Fibroblast of lung (primary cell): ENCODE measurements around the gene DPH2. TPM values are rescaled to one million over a fixed set of nuclear protein-coding genes. Genes with fewer than 3 reads are reported as not detected.

Source experiments
- DNase-seq, 2 donors: peaks; one replicate each; pipeline versions ENCODE4 v3.0.0 to v3.0.0-alpha.2; 2010; ENCODE audit warnings: low read depth in 2 of 2
- H2AFZ ChIP-seq: 2 replicates; pipeline ENCODE4 v1.5.1; 2012; ENCODE audit warnings: low read length, control low read depth, inconsistent platforms
- H3K27ac ChIP-seq: 2 replicates; pipeline ENCODE4 v1.5.1; 2011; ENCODE audit warnings: low read length, control low read depth; ENCODE audit not compliant: insufficient read depth
- H3K27me3 ChIP-seq: 2 replicates; pipeline ENCODE4 v1.5.1; 2011; ENCODE audit warnings: mild to moderate bottlenecking, low read length; ENCODE audit not compliant: control insufficient read depth, insufficient read depth
- H3K36me3 ChIP-seq: 2 replicates; pipeline ENCODE4 v1.5.1; 2011; ENCODE audit warnings: low read length; ENCODE audit not compliant: control insufficient read depth, insufficient read depth
- H3K4me1 ChIP-seq: 2 replicates; pipeline ENCODE4 v1.5.1; 2011; ENCODE audit warnings: low read length; ENCODE audit not compliant: control insufficient read depth, insufficient read depth; ENCODE audit errors: extremely low read depth
- H3K4me2 ChIP-seq: 2 replicates; pipeline ENCODE4 v1.5.1; 2011; ENCODE audit warnings: low read length, control low read depth; ENCODE audit not compliant: insufficient read depth; ENCODE audit errors: extremely low read depth
- H3K4me3 ChIP-seq, 4 experiments: fragments of 200-600 bp in 1 of 4; sonication (generic) in 1 of 4; replicated peaks in 1 of 4; 2 replicates each; pipeline ENCODE4 v1.5.1; 2011 to 2016; ENCODE audit warnings: low read length in 4 of 4, low read depth in 3 of 4, mild to moderate bottlenecking in 3 of 4, control low read depth in 2 of 4, inconsistent platforms in 1 of 4, mixed read lengths in 1 of 4; ENCODE audit not compliant: insufficient read depth in 1 of 4; ENCODE audit errors: control extremely low read depth in 1 of 4
- H3K79me2 ChIP-seq: 2 replicates; pipeline ENCODE4 v1.5.1; 2012; ENCODE audit warnings: mild to moderate bottlenecking, low read length, inconsistent platforms; ENCODE audit not compliant: control insufficient read depth, insufficient read depth
- H3K9ac ChIP-seq: 2 replicates; pipeline ENCODE4 v1.5.1; 2011; ENCODE audit warnings: mild to moderate bottlenecking, low read length, control low read depth; ENCODE audit not compliant: insufficient read depth
- H3K9me3 ChIP-seq: 2 replicates; pipeline ENCODE4 v1.5.1; 2012; ENCODE audit warnings: low read depth, low read length; ENCODE audit not compliant: control insufficient read depth, insufficient read depth
- H4K20me1 ChIP-seq: 2 replicates; pipeline ENCODE4 v1.5.1; 2011; ENCODE audit warnings: low read length; ENCODE audit not compliant: control insufficient read depth, insufficient read depth; ENCODE audit errors: extremely low read depth
- CTCF ChIP-seq, 2 donors: IDR thresholded peaks in 1 of 2; conservative IDR thresholded peaks in 1 of 2; 1 replicate in 1 of 2; 2 replicates in 1 of 2; pipeline ENCODE4 v1.5.1; 2011 to 2012; ENCODE audit warnings: low read length in 2 of 2, control low read depth in 1 of 2, inconsistent platforms in 1 of 2, low read depth in 1 of 2, mild to moderate bottlenecking in 1 of 2
- EZH2 ChIP-seq: IDR thresholded peaks from 2 replicates; pipeline ENCODE4 v1.5.1; 2012; ENCODE audit warnings: low read length, control low read depth, mild to moderate bottlenecking; ENCODE audit errors: missing control alignments
- polyA plus RNA-seq, 2 donors: library from polyadenylated mRNA; depleted of rRNA in 1 of 2; stranded (reverse) in 1 of 2; unstranded in 1 of 2; fragments of >200 nt; gene quantifications; 2 replicates each; pipeline ENCODE4 v1.2.1, GENCODE V29; 2011 to 2012; ENCODE audit warnings: missing spikeins in 1 of 2
- total RNA-seq: library from RNA; depleted of rRNA; stranded (reverse); fragments of >200 nt; gene quantifications from 2 replicates; pipeline ENCODE4 v1.2.1, GENCODE V29; 2014

Gene DPH2
- total and polyA plus RNA-seq, 2 donors (not counting 1 experiment from before 2014, with no cell fraction given) = 9.1 to 11.2 TPM

GRCh38 chr1:44010935-44011471, 41.2 kb downstream of the DPH2 start:
- no peak overlapping the region for H3K4me2 ChIP-seq
- no peak overlapping the region for H3K9ac ChIP-seq
- no peak overlapping the region for H3K27ac ChIP-seq
- TF ChIP-seq EZH2 (no peak), CTCF (conservative IDR thresholded peaks at IDR 0.05 in 1 of 2, IDR thresholded peaks at IDR 0.05 in 1 of 2; ENCODE audit: low read depth in 1 of 2, low read length in 2 of 2) (no peak)
- H4K20me1 ChIP-seq = no peaks in the 10 kb centered on the region
- no peaks in the 10 kb centered on the region for H3K27me3 ChIP-seq
- no peak overlapping the region for H2AFZ ChIP-seq
- H3K4me3 ChIP-seq = no peak overlapping the region
- no peaks in the 10 kb centered on the region for H3K9me3 ChIP-seq
- no peak for DNase-seq
- H3K4me1 ChIP-seq = no peaks in the 10 kb centered on the region
- H3K36me3 ChIP-seq = no peaks in the 10 kb centered on the region
- no peaks in the 10 kb centered on the region for H3K79me2 ChIP-seq

GRCh38 chr1:44012404-44012803, 42.6 kb downstream of the DPH2 start:
- no peaks in the 10 kb centered on the region for H3K79me2 ChIP-seq
- no peak overlapping the region for H3K9ac ChIP-seq
- H3K9me3 ChIP-seq = no peaks in the 10 kb centered on the region
- H3K36me3 ChIP-seq = no peaks in the 10 kb centered on the region
- no peaks in the 10 kb centered on the region for H3K27me3 ChIP-seq
- H3K4me2 ChIP-seq = no peak overlapping the region
- no peak overlapping the region for H3K4me3 ChIP-seq
- H3K27ac ChIP-seq = no peak overlapping the region
- H4K20me1 ChIP-seq = no peaks in the 10 kb centered on the region
- H2AFZ ChIP-seq = no peak overlapping the region
- DNase-seq = no peak
- TF ChIP-seq EZH2 (no peak), CTCF (conservative IDR thresholded peaks at IDR 0.05 in 1 of 2, IDR thresholded peaks at IDR 0.05 in 1 of 2; ENCODE audit: low read depth in 1 of 2, low read length in 2 of 2) (no peak)
- no peaks in the 10 kb centered on the region for H3K4me1 ChIP-seq

GRCh38 chr1:44012941-44013609, 43.3 kb downstream of the DPH2 start:
- no peak for DNase-seq
- H3K79me2 ChIP-seq = no peaks in the 10 kb centered on the region
- no peak for TF ChIP-seq CTCF (conservative IDR thresholded peaks at IDR 0.05 in 1 of 2, IDR thresholded peaks at IDR 0.05 in 1 of 2; ENCODE audit: low read depth in 1 of 2, low read length in 2 of 2)
- TF ChIP-seq EZH2 = no peak
- H3K4me1 ChIP-seq = no peaks in the 10 kb centered on the region
- no peak overlapping the region for H3K4me2 ChIP-seq
- no peak overlapping the region for H3K4me3 ChIP-seq
- H3K9ac ChIP-seq = no peak overlapping the region
- H4K20me1 ChIP-seq = no peaks in the 10 kb centered on the region
- no peaks in the 10 kb centered on the region for H3K36me3 ChIP-seq
- no peaks in the 10 kb centered on the region for H3K9me3 ChIP-seq
- no peak overlapping the region for H3K27ac ChIP-seq
- no peak overlapping the region for H2AFZ ChIP-seq
- no peaks in the 10 kb centered on the region for H3K27me3 ChIP-seq
